ENCODE measurements around the gene TTBK2.

Gene TTBK2

GRCh38 chr15:42693496-42693895, 227.1 kb downstream of the TTBK2 start:
- Histone ChIP-seq H3K4me3 (ENCODE audit: low read depth, low read length) (no peak overlapping the region), H2BK5ac (ENCODE audit: low read depth, low read length, poor library complexity) (no peak overlapping the region), H3K18ac (ENCODE audit: low read length) (no peak overlapping the region), H2BK12ac (ENCODE audit: low read length) (no peak overlapping the region), H3K4me1 (ENCODE audit: control insufficient read depth in 1 of 2, insufficient read depth in 2 of 2, low read length in 2 of 2) (peaks cover 5 to 12% of the 10 kb centered on the region in 2 experiments), H2AK5ac (ENCODE audit: low read length) (no peak overlapping the region), H3K27ac (ENCODE audit: low read depth, low read length) (no peak overlapping the region), H2AFZ (ENCODE audit: insufficient read depth, low read length, poor library complexity) (no peak overlapping the region), H4K12ac (ENCODE audit: low read depth, low read length) (no peak overlapping the region), H3K9ac (ENCODE audit: low read length) (no peak overlapping the region), H3K27me3 (ENCODE audit: insufficient read depth, low read length) (no peaks in the 10 kb centered on the region), H3K14ac (ENCODE audit: low read length) (no peak overlapping the region), H4K8ac (ENCODE audit: low read depth, low read length) (no peak overlapping the region), H3K79me2 (ENCODE audit: control insufficient read depth, insufficient read depth, low read length, poor library complexity) (no peaks in the 10 kb centered on the region), H3K4me2 (ENCODE audit: low read length) (no peak overlapping the region), H3K23ac (ENCODE audit: low read length) (no peak overlapping the region), H3K36me3 (ENCODE audit: control insufficient read depth in 1 of 2, insufficient read depth in 2 of 2, low read length in 2 of 2) (no peaks in the 10 kb centered on the region), H3K4ac (ENCODE audit: low read depth, low read length) (no peak overlapping the region), H2BK120ac (ENCODE audit: insufficient read depth, low read length, poor library complexity) (no peak overlapping the region), H4K91ac (ENCODE audit: low read depth, low read length) (no peak overlapping the region), H3K79me1 (ENCODE audit: low read length) (no peaks in the 10 kb centered on the region), H3K9me3 (ENCODE audit: insufficient read depth, low read depth, low read length) (no peaks in the 10 kb centered on the region)
- no CpG with 5 or more reads among the region's 6 CpGs for WGBS (ENCODE audit: extremely low coverage, insufficient coverage, insufficient read length)
- no peak for DNase-seq

DNA sequence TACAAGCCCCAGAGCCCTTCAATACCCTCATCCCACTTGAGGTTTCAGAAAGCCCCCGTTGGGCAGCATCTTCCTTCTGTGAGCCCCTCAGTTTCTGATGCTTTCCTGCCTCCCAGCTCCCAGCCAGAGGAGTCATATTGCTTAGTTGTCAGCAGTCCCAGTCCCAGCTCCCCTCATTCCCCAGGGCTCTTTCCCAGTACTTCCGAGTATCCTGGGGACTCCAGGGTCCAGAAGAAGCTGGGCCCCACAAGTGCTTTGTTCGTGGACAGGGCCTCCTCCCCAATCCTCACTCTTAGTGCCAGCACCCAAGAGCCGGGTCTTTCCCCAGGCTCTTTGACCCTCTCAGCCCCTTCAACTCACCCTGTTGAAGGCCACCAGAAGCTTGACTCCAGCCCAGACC, 227.6 kb downstream of the TTBK2 start:
- Histone ChIP-seq H3K36me3 (ENCODE audit: control insufficient read depth in 1 of 2, insufficient read depth in 2 of 2, low read length in 2 of 2) (no peaks in the 10 kb centered on the region), H3K79me2 (ENCODE audit: control insufficient read depth, insufficient read depth, low read length, poor library complexity) (no peaks in the 10 kb centered on the region), H3K27ac (ENCODE audit: low read depth, low read length) (no peak overlapping the region), H4K12ac (ENCODE audit: low read depth, low read length) (no peak overlapping the region), H2BK12ac (ENCODE audit: low read length) (no peak overlapping the region), H3K27me3 (ENCODE audit: insufficient read depth, low read length) (no peaks in the 10 kb centered on the region), H3K9ac (ENCODE audit: low read length) (no peak overlapping the region), H3K4me3 (ENCODE audit: low read depth, low read length) (no peak overlapping the region), H3K23ac (ENCODE audit: low read length) (no peak overlapping the region), H4K8ac (ENCODE audit: low read depth, low read length) (no peak overlapping the region), H2AFZ (ENCODE audit: insufficient read depth, low read length, poor library complexity) (no peak overlapping the region), H3K4me1 (ENCODE audit: control insufficient read depth in 1 of 2, insufficient read depth in 2 of 2, low read length in 2 of 2) (peaks cover 5 to 12% of the 10 kb centered on the region in 2 experiments), H2BK5ac (ENCODE audit: low read depth, low read length, poor library complexity) (no peak overlapping the region), H2BK120ac (ENCODE audit: insufficient read depth, low read length, poor library complexity) (no peak overlapping the region), H3K18ac (ENCODE audit: low read length) (no peak overlapping the region), H2AK5ac (ENCODE audit: low read length) (no peak overlapping the region), H3K4ac (ENCODE audit: low read depth, low read length) (no peak overlapping the region), H3K14ac (ENCODE audit: low read length) (no peak overlapping the region), H3K4me2 (ENCODE audit: low read length) (no peak overlapping the region), H3K79me1 (ENCODE audit: low read length) (no peaks in the 10 kb centered on the region), H4K91ac (ENCODE audit: low read depth, low read length) (no peak overlapping the region), H3K9me3 (ENCODE audit: insufficient read depth, low read depth, low read length) (no peaks in the 10 kb centered on the region)
- no peak for DNase-seq
- WGBS (ENCODE audit: extremely low coverage, insufficient coverage, insufficient read length) = no CpG with 5 or more reads among the region's 4 CpGs

DNA sequence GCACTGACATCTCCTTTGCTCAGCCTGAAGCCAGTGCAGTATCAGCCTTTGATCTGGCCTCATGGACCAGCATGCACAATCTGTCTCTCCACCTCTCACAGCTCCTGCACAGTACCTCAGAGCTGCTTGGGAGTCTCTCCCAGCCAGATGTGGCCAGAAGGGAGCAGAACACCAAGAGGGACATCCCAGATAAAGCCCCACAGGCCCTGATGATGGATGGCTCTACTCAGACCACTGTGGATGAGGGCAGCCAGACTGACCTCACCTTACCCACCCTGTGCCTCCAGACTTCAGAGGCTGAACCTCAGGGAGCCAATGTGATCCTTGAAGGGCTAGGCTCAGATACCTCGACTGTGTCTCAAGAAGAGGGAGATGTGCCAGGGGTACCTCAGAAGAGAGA, 228.0 kb downstream of the TTBK2 start:
- Histone ChIP-seq H3K4me3 (ENCODE audit: low read depth, low read length) (no peak overlapping the region), H4K8ac (ENCODE audit: low read depth, low read length) (no peak overlapping the region), H3K36me3 (ENCODE audit: control insufficient read depth in 1 of 2, insufficient read depth in 2 of 2, low read length in 2 of 2) (no peaks in the 10 kb centered on the region), H3K27ac (ENCODE audit: low read depth, low read length) (no peak overlapping the region), H3K9me3 (ENCODE audit: insufficient read depth, low read depth, low read length) (no peaks in the 10 kb centered on the region), H2BK120ac (ENCODE audit: insufficient read depth, low read length, poor library complexity) (no peak overlapping the region), H2BK5ac (ENCODE audit: low read depth, low read length, poor library complexity) (no peak overlapping the region), H3K18ac (ENCODE audit: low read length) (no peak overlapping the region), H2BK12ac (ENCODE audit: low read length) (no peak overlapping the region), H3K14ac (ENCODE audit: low read length) (no peak overlapping the region), H4K91ac (ENCODE audit: low read depth, low read length) (no peak overlapping the region), H4K12ac (ENCODE audit: low read depth, low read length) (no peak overlapping the region), H3K79me1 (ENCODE audit: low read length) (no peaks in the 10 kb centered on the region), H3K9ac (ENCODE audit: low read length) (no peak overlapping the region), H3K4ac (ENCODE audit: low read depth, low read length) (no peak overlapping the region), H2AK5ac (ENCODE audit: low read length) (no peak overlapping the region), H3K4me2 (ENCODE audit: low read length) (no peak overlapping the region), H3K27me3 (ENCODE audit: insufficient read depth, low read length) (no peaks in the 10 kb centered on the region), H3K23ac (ENCODE audit: low read length) (no peak overlapping the region), H2AFZ (ENCODE audit: insufficient read depth, low read length, poor library complexity) (no peak overlapping the region), H3K79me2 (ENCODE audit: control insufficient read depth, insufficient read depth, low read length, poor library complexity) (no peaks in the 10 kb centered on the region), H3K4me1 (ENCODE audit: control insufficient read depth in 1 of 2, insufficient read depth in 2 of 2, low read length in 2 of 2) (peaks cover 5 to 12% of the 10 kb centered on the region in 2 experiments)
- DNase-seq = no peak
- no CpG with 5 or more reads among the region's 1 CpG for WGBS (ENCODE audit: extremely low coverage, insufficient coverage, insufficient read length)

- Histone ChIP-seq H2BK5ac (ENCODE audit: low read depth, low read length, poor library complexity) (no peak overlapping the region), H4K8ac (ENCODE audit: low read depth, low read length) (no peak overlapping the region), H2BK12ac (ENCODE audit: low read length) (no peak overlapping the region), H3K18ac (ENCODE audit: low read length) (no peak overlapping the region), H3K9me3 (ENCODE audit: insufficient read depth, low read depth, low read length) (no peaks in the 10 kb centered on the region), H3K9ac (ENCODE audit: low read length) (no peak overlapping the region), H3K23ac (ENCODE audit: low read length) (no peak overlapping the region), H3K79me1 (ENCODE audit: low read length) (no peaks in the 10 kb centered on the region), H4K91ac (ENCODE audit: low read depth, low read length) (no peak overlapping the region), H3K4me3 (ENCODE audit: low read depth, low read length) (no peak overlapping the region), H3K36me3 (ENCODE audit: control insufficient read depth in 1 of 2, insufficient read depth in 2 of 2, low read length in 2 of 2) (no peaks in the 10 kb centered on the region), H4K12ac (ENCODE audit: low read depth, low read length) (no peak overlapping the region), H3K4ac (ENCODE audit: low read depth, low read length) (no peak overlapping the region), H2AFZ (ENCODE audit: insufficient read depth, low read length, poor library complexity) (no peak overlapping the region), H3K27ac (ENCODE audit: low read depth, low read length) (no peak overlapping the region), H2BK120ac (ENCODE audit: insufficient read depth, low read length, poor library complexity) (no peak overlapping the region), H3K27me3 (ENCODE audit: insufficient read depth, low read length) (no peaks in the 10 kb centered on the region), H2AK5ac (ENCODE audit: low read length) (no peak overlapping the region), H3K4me2 (ENCODE audit: low read length) (no peak overlapping the region), H3K14ac (ENCODE audit: low read length) (no peak overlapping the region), H3K4me1 (ENCODE audit: control insufficient read depth in 1 of 2, insufficient read depth in 2 of 2, low read length in 2 of 2) (peaks cover 5 to 12% of the 10 kb centered on the region in 2 experiments), H3K79me2 (ENCODE audit: control insufficient read depth, insufficient read depth, low read length, poor library complexity) (no peaks in the 10 kb centered on the region)
- DNase-seq = peak in 1 of 2 donors; percentile 45
- WGBS (ENCODE audit: extremely low coverage, insufficient coverage, insufficient read length) = no CpG with 5 or more reads among the region's 9 CpGs
Measured at GRCh38 chr15:42691770-42692169, 228.8 kb downstream of the TTBK2 start.
